ENCODE data around the gene SELENON.

The SELENON gene

GRCh38 chr1:25867210-25867991 is 67.4 kb downstream of the SELENON start:
- DNase-seq = no peak
